Measurements from ENCODE around the gene DHDH. TPM values are rescaled to one million over a fixed set of nuclear protein-coding genes. Genes with fewer than 3 reads are reported as not detected.

Gene DHDH
- total and polyA plus RNA-seq, 2 of the 13 experiments (the other 11 are each of a cell fraction or from before 2014, with no cell fraction given) = 0.13 to 0.91 TPM

DNA sequence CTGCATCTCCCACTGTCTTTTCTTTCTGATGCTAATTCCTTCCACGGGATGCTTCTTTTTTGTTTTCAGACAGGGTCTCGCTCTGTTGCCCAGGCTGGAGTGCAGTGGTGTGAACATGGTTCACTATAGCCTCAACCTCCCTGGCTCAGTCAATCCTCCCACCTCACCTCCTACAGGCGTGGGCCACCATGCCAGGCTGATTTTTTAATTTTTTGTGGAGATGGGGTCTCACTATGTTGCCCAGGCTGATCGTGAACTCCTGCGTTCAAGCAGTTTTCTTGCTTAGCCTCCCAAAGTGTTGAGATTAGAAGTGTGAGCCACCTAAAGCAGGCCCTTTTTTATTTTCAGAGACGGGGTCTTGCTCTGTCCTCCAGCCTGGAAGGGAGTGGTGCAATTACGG is 54.8 kb downstream of the DHDH start:
- no TSS peak for BruUV-seq (replicated peaks)
- TF ChIP-seq ZFX (CRISPR knock-in tag; IDR thresholded peaks at IDR 0.05; ENCODE audit: low read depth) (no peak), ZNF7 (CRISPR knock-in tag; IDR thresholded peaks at IDR 0.05) (no peak), HDAC1 (CRISPR knock-in tag; IDR thresholded peaks at IDR 0.05) (no peak), SUZ12 (IDR thresholded peaks at IDR 0.05; ENCODE audit: low read depth, low read length) (no peak), TBP (CRISPR knock-in tag; IDR thresholded peaks at IDR 0.05) (no peak), AGO2 (optimal IDR thresholded peaks at IDR 0.05; ENCODE audit: low read depth, low read length) (no peak), U2AF1 (optimal IDR thresholded peaks at IDR 0.05; ENCODE audit: low read depth, low read length) (no peak), ZNF619 (CRISPR knock-in tag; IDR thresholded peaks at IDR 0.05) (no peak), DR1 (CRISPR knock-in tag; IDR thresholded peaks at IDR 0.05) (no peak), ZBTB20 (CRISPR knock-in tag; IDR thresholded peaks at IDR 0.05; ENCODE audit: borderline replicate concordance, low read depth) (no peak)
- TF ChIP-seq, protein P1, sequence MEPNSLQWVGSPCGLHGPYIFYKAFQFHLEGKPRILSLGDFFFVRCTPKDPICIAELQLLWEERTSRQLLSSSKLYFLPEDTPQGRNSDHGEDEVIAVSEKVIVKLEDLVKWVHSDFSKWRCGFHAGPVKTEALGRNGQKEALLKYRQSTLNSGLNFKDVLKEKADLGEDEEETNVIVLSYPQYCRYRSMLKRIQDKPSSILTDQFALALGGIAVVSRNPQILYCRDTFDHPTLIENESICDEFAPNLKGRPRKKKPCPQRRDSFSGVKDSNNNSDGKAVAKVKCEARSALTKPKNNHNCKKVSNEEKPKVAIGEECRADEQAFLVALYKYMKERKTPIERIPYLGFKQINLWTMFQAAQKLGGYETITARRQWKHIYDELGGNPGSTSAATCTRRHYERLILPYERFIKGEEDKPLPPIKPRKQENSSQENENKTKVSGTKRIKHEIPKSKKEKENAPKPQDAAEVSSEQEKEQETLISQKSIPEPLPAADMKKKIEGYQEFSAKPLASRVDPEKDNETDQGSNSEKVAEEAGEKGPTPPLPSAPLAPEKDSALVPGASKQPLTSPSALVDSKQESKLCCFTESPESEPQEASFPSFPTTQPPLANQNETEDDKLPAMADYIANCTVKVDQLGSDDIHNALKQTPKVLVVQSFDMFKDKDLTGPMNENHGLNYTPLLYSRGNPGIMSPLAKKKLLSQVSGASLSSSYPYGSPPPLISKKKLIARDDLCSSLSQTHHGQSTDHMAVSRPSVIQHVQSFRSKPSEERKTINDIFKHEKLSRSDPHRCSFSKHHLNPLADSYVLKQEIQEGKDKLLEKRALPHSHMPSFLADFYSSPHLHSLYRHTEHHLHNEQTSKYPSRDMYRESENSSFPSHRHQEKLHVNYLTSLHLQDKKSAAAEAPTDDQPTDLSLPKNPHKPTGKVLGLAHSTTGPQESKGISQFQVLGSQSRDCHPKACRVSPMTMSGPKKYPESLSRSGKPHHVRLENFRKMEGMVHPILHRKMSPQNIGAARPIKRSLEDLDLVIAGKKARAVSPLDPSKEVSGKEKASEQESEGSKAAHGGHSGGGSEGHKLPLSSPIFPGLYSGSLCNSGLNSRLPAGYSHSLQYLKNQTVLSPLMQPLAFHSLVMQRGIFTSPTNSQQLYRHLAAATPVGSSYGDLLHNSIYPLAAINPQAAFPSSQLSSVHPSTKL (CRISPR knock-in tag; IDR thresholded peaks at IDR 0.05) = no peak
- TF ChIP-seq, protein P2, sequence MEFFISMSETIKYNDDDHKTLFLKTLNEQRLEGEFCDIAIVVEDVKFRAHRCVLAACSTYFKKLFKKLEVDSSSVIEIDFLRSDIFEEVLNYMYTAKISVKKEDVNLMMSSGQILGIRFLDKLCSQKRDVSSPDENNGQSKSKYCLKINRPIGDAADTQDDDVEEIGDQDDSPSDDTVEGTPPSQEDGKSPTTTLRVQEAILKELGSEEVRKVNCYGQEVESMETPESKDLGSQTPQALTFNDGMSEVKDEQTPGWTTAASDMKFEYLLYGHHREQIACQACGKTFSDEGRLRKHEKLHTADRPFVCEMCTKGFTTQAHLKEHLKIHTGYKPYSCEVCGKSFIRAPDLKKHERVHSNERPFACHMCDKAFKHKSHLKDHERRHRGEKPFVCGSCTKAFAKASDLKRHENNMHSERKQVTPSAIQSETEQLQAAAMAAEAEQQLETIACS (CRISPR knock-in tag; IDR thresholded peaks at IDR 0.05) = no peak
- Histone ChIP-seq H3K4me2 (ENCODE audit: low read depth, low read length) (no peak overlapping the region), H3K4me3 (replicated peaks in 1 of 3; ENCODE audit: insufficient read depth in 1 of 3, low read depth in 2 of 3, low read length in 3 of 3) (no peak overlapping the region), H3K9ac (ENCODE audit: insufficient read depth, low read depth, low read length) (no peak overlapping the region), H3K27ac (ENCODE audit: extremely low read length, insufficient read depth, low read length) (no peak overlapping the region), H3K9me3 (ENCODE audit: low read length) (no peaks in the 10 kb centered on the region), H3K4me1 (ENCODE audit: insufficient read depth, low read length) (peaks cover 23% of the 10 kb centered on the region), H3K79me2 (ENCODE audit: insufficient read depth, low read length) (peaks cover 28% of the 10 kb centered on the region), H4K20me1 (ENCODE audit: insufficient read depth, low read length) (no peaks in the 10 kb centered on the region), H3K27me3 (ENCODE audit: control insufficient read depth in 1 of 2, insufficient read depth in 2 of 2, low read length in 2 of 2) (no peaks in the 10 kb centered on the region; a peak in 1 of 5 replicates), H3K36me3 (replicated peaks in 1 of 2; ENCODE audit: control insufficient read depth in 1 of 2, insufficient read depth in 2 of 2, low read length in 2 of 2) (peaks cover 13 to 40% of the 10 kb centered on the region in 2 experiments; a peak in 4 of 5 replicates), H2AFZ (ENCODE audit: low read length) (no peak overlapping the region)
- ChIA-PET POLR2A (no interaction called here), CTCF (ENCODE audit: low intra/inter-chr PET ratio, low total read pairs) (no interaction called here)
- in situ Hi-C loops (cut with HindIII; ENCODE audit: extremely low pct_ligation_motif_present, low pct_unique_long_range_greater_than_20kb) (no loop called here), intact Hi-C loops (cut with micrococcal nuclease; ENCODE audit: unreplicated experiment) (no loop called here)
- ATAC-seq (no peak), DNase-seq (ENCODE audit: low spot score) (no peak), FAIRE-seq (no peak)
- 95% methylated on average over 7 of the region's 7 CpGs for WGBS (ENCODE audit: low lambda C conversion rate)
